Motor neuron (in vitro differentiated cells): ENCODE results near the gene PKNOX2. TPM values are rescaled to one million over a fixed set of nuclear protein-coding genes. Genes with fewer than 3 reads are reported as not detected.
A peak's percentile ranks its signal among the peaks of the same experiment; 100 is the strongest.

Source experiments
- ATAC-seq, 8 experiments: fragments of 200-7000 bp; cut with Tn5 transposase; replicated peaks in 6 of 8; 2 replicates each; pipeline ENCODE4 v1.8.0; 2021; ENCODE audit warnings: mild to moderate bottlenecking in 8 of 8, moderate library complexity in 8 of 8
- H3K27ac ChIP-seq, 2 donors: fragments of 250-450 bp; sonication (Bioruptor Pico); 2 replicates each; pipeline ENCODE4 v1.9.0; 2021; ENCODE audit warnings: antibody characterized with exemption in 2 of 2, mild to moderate bottlenecking in 2 of 2, moderate library complexity in 1 of 2
- H3K4me1 ChIP-seq, 2 donors: fragments of 250-450 bp; sonication (Bioruptor Pico); replicated peaks in 1 of 2; 2 replicates each; pipeline ENCODE4 v1.6.1; 2021; ENCODE audit warnings: antibody characterized with exemption in 2 of 2, mild to moderate bottlenecking in 2 of 2, moderate library complexity in 1 of 2
- H3K4me3 ChIP-seq, 5 donors: fragments of 250-450 bp; sonication (Bioruptor Pico); 2 replicates each; pipeline ENCODE4 v1.9.0; 2021; ENCODE audit warnings: antibody characterized with exemption in 5 of 5, mild to moderate bottlenecking in 5 of 5, moderate library complexity in 4 of 5
- WGBS, 10 experiments: fragments of 450-650 bp; shearing (Covaris generic); methylation state at CpG; one replicate each; pipeline ENCODE4 v1.0.0; 2022; 5-methylcytosine and 5-hydroxymethylcytosine counted together
- in situ Hi-C, 9 experiments: fragments of 400-800 bp; cut with MboI; loops; one replicate each; pipeline ENCODE4 v1.15.0; 2021; ENCODE audit warnings: low sequenced_read_pairs in 9 of 9, low pct_unique_long_range_greater_than_20kb in 2 of 9; ENCODE audit not compliant: unreplicated experiment in 9 of 9
- total RNA-seq, 8 experiments: library from RNA; unstranded; fragments of 300-600 nt; gene quantifications; 2 replicates each; pipeline versions ENCODE4 v1.2.3 to v1.2.4, GENCODE V29; 2022

PKNOX2 gene
- total RNA-seq, 8 experiments from 2014 or later = 0.25 to 18.0 (median 9.1) TPM

DNA sequence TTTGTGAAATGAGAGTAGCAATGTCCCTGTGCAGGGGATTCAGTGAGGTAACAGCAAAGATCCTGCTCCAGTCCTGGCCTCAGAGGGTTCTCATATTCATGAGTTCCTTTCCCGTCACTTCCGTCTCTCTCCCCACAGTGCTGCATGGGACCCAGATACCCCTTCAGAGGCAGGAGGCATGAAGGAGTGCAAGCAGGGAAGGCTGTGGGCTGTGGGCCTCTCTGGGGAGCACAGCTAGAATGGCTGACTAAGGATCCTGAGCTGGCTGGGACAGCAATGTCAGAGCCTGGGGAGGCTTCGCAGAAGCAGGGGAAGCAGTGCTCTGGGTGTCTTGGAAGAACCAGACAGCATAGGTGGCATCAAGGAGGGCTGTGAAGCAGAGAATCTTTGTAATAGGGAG, 13.0 kb downstream of the PKNOX2 start:
- no peak overlapping the region for H3K27ac ChIP-seq
- in situ Hi-C loops = no loop called here
- H3K4me3 ChIP-seq = no peak overlapping the region
- WGBS, 10 experiments = 20 to 100% (median 80%) methylated on average over 1 to 2 of the region's 3 CpGs; no CpG with 5 or more reads in 6 of the 10 experiments
- peaks cover 38 to 42% of the 10 kb centered on the region in 2 donors for H3K4me1 ChIP-seq
- peak in 5 of 8 experiments; percentile 13 to 70 (median 52) for ATAC-seq

DNA sequence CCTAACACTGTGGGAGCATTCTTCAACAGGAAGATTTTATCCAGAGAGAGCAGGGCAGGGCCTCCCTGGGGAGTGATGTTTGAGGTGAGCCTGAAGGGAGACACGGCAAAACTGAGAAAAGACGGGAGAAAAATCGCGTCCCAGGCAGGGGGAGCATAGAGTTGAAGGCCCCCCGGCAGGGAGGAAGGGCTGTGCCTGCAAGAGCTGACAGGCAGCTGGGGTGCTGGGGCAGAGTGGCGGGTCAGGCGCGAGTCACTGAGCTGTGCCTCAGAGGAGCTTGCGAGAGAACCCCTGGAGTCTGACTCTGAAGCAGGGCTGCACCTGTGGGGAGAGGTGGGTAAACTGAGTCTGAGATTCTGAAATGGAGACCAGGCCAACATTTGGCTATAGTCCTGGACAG, 14.8 kb downstream of the PKNOX2 start:
- peak overlapping the region in 1 of 2 donors; percentile 21 for H3K27ac ChIP-seq
- in situ Hi-C loops = no loop called here
- 32 to 100% (median 52%) methylated on average over 1 to 9 of the region's 9 CpGs; no CpG with 5 or more reads in 3 of the 10 experiments for WGBS, 10 experiments
- peaks cover 38 to 42% of the 10 kb centered on the region in 2 donors for H3K4me1 ChIP-seq
- H3K4me3 ChIP-seq = no peak overlapping the region
- ATAC-seq = peak in 5 of 8 experiments; percentile 9 to 66 (median 52)

DNA sequence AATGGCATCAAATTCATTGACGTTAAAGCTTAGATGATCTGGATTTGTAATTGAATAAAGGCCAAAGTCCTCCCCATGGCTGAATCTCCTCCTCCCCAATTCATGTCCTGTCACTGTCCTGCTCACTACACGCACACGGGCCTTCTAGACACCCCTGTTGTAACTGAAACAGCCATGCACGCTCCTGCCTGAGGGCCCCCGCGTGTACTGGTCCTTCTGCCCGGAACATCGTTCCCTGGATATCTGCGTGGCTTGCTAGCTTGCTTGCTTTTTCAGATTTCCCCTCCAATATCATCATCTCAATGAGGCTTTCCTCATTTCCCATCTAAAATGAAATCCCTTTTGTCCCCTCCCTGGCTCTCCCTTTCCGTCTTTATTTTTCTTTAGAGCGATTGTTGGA, 15.3 kb downstream of the PKNOX2 start:
- 20 to 85% (median 67%) methylated on average over 1 to 9 of the region's 11 CpGs; no CpG with 5 or more reads in 2 of the 10 experiments for WGBS, 10 experiments
- Histone ChIP-seq H3K27ac (no peak overlapping the region), H3K4me3 (no peak overlapping the region), H3K4me1 (peaks cover 38 to 42% of the 10 kb centered on the region in 2 donors)
- in situ Hi-C loops = no loop called here
- peak in 2 of 8 experiments; percentile 25 to 31 for ATAC-seq

DNA sequence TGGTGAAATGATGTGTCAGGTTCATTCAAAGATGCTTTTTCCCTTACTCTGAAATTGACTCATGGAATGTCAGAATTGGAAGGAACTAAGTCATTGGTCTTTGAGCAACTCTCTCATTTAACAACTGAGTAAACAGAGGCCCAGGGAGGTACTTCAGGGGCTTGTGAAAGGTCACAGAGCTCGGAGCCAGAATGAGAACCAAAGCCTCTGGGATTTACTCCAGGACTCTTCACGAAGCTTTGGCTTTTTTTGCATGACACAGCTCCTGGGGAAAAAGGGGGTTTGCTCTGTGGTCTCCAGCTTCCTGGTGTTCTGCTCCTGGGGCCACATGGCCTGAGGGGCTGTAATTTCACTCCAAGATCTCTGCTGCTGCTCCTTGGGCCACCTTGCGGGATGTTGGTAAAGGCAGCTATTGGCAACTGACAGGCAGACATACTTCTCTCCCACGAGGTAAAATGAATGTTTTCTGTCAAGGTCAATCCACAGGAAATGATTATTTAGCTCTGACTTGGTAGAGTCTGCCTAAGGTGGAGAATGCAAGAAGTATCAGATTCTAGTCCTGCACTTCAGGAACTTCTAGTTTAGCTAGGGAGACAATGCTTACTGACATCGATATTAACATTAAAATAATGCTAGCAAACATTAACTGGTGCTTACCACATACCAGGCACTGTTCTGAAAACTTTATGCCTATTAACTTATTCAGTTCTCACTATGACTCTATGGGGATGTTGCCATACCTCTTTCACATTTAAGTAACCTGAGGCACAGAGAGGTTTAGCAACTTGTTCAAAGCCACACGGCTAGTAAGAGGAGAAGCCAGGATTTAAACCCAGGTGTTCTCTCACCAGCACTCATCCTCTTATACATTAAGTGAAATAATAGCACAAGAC, 16.1 kb downstream of the PKNOX2 start:
- H3K4me3 ChIP-seq = no peak overlapping the region
- no peak overlapping the region for H3K27ac ChIP-seq
- ATAC-seq = peak in 1 of 8 experiments; percentile 46
- 0 to 79% (median 45%) methylated on average over 1 to 6 of the region's 6 CpGs; no CpG with 5 or more reads in 1 of the 10 experiments for WGBS, 10 experiments
- H3K4me1 ChIP-seq = peaks cover 38 to 42% of the 10 kb centered on the region in 2 donors
- in situ Hi-C loops = no loop called here

DNA sequence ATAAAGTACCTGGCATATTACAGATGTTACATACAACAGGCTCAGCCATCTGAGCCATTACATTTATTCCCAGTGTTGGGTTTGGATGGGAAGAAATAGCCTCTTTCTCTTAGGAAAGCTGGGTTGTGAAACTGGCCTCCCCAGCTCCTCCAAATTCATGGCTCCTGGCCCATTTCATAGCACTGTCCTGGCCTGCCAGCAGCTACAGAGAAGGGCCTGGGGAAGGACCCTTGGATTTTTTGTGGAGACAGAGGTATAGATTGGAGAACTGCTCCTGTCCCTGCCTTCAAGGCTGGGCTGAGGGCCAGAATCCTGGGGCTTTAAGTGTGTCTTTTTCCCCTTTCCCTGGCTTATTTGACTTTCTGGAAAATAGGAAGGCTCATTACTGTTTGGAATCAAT, 18.0 kb downstream of the PKNOX2 start:
- in situ Hi-C loops = no loop called here
- no peak for ATAC-seq
- Histone ChIP-seq H3K4me3 (no peak overlapping the region), H3K27ac (no peak overlapping the region), H3K4me1 (peaks cover 22 to 24% of the 10 kb centered on the region in 2 donors)

DNA sequence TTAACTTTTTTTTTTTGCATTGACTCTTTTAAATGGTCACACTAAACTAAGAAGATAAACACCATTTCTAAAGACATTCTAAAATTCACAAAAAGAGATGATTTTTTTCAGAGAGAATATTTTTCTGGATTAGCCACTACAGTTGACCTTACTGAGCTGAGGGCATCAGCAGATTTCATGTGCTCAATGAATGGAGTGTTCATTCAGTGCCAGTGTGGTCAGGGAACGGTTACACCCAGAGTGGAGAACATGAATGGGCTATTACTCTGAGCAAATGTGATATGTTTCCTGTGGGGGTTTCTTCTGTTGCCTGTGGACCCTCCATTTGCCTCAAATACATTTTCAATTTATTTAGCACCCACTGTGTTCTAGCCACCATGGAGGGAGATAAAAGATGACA, 19.1 kb downstream of the PKNOX2 start:
- 17 to 100% (median 100%) methylated on average over 1 of the region's 1 CpG; no CpG with 5 or more reads in 4 of the 10 experiments for WGBS, 10 experiments
- H3K4me3 ChIP-seq = no peak overlapping the region
- H3K27ac ChIP-seq = no peak overlapping the region
- H3K4me1 ChIP-seq = peaks cover 20 to 22% of the 10 kb centered on the region in 2 donors
- no peak for ATAC-seq
- in situ Hi-C loops = no loop called here

DNA sequence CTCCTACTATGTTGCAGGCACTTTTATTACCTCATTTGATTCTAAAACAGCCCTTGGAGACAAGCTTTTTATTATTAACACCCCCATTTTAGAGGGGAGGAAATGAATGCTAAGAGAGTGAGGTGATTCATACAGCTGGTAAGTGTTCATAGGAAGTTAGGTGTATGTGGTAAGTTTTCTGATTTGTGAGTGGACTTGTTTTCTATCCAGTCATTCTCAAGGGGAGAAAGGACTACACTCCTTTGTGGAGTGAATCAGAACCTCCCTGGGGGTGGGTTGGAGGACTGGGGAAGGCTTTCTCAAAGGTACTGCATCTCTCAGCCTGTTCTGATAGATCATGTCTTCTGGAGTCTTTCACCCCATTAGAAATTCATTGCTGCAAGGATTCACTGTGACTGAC, 23.5 kb downstream of the PKNOX2 start:
- no peak for ATAC-seq
- H3K4me1 ChIP-seq = peaks cover 23 to 30% of the 10 kb centered on the region in 2 donors
- no peak overlapping the region for H3K27ac ChIP-seq
- in situ Hi-C loops = no loop called here
- H3K4me3 ChIP-seq = no peak overlapping the region

DNA sequence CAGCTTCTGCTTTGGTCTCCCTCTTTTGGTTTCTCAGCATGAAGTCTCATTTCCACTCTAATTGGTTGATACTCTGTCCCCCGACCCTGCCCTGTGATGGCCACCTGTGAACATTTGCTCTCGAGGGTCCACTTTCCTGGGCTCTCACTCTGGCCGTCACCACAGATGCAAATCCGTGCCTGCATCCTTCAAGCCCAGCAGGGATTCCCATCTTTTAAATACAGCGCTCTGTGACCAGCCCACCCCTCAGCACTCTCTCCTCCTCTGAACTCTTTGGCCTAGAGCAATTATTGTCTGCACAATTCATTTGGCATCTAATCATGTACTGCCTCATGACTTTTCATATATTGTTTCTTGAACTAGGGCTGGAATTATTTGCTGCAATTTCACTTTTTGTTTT, 26.0 kb downstream of the PKNOX2 start:
- Histone ChIP-seq H3K4me3 (no peak overlapping the region), H3K4me1 (peaks cover 29 to 42% of the 10 kb centered on the region in 2 donors), H3K27ac (no peak overlapping the region)
- in situ Hi-C loops = no loop called here
- WGBS, 10 experiments = 22 to 80% (median 42%) methylated on average over 1 to 3 of the region's 5 CpGs; no CpG with 5 or more reads in 2 of the 10 experiments
- peak in 4 of 8 experiments; percentile 53 to 63 (median 62) for ATAC-seq

DNA sequence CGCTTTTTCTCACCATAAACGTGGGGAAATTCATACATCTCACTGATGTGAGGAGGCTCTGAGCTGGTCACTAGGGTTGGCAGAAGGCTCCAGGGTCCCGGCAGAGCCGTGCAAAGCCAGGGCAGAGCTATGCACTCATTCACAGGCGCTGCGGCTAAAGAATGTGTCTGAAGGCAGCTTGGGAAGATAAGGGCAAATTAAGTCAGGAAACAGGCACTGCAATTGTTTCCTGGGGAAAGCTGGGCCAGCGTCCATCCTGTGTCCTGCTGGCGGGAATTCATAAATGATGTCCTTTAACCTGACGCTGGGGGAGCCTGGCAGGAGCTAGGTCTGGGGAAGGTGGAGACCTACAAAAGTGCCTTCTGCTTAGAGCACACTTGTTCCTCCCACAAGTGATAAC, 27.6 kb downstream of the PKNOX2 start:
- peak in 5 of 8 experiments; percentile 34 to 72 (median 38) for ATAC-seq
- in situ Hi-C loops = no loop called here
- Histone ChIP-seq H3K4me3 (no peak overlapping the region), H3K4me1 (peaks cover 29 to 47% of the 10 kb centered on the region in 2 donors), H3K27ac (peak overlapping the region in 1 of 2 donors; percentile 56)
- 0 to 100% (median 49%) methylated on average over 1 to 5 of the region's 9 CpGs; no CpG with 5 or more reads in 5 of the 10 experiments for WGBS, 10 experiments

DNA sequence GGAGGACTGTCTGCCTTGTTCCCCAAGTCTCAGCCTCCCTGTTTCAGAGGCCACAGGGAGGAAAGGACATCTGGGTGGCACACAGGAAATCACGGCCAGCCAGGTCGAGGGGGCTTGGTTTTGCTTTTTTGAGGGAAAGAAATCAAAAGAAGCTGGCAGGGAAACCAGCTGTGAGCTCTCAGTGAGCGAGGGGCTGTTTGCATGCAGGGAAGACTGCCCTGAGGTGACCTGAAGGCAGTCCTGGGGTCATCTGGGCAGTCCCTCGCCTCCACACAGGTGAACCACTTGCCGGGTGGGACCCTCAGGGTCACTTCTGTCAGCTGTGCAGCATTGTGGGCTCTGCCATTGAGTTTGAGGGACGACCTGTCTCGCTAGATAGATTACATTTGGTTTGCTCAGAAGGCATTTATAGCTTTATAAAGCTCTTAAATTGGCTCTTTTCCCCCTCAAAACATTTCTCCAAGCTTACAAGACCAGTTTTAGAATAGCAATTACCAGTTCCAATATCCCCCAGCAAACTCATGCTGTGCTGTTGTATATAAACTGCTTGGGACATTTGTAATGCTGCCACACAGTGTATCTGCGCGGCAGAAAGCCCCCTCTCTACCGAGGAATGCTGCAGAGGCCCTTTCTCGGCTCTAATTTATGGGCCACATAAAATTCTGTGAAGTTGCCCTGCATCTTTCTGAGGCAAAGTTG, 28.3 kb downstream of the PKNOX2 start:
- no peak overlapping the region for H3K4me3 ChIP-seq
- peaks cover 32 to 53% of the 10 kb centered on the region in 2 donors for H3K4me1 ChIP-seq
- peak overlapping the region; percentile 19 to 56 for H3K27ac ChIP-seq
- in situ Hi-C loops = no loop called here
- 17 to 83% (median 31%) methylated on average over 1 to 7 of the region's 11 CpGs; no CpG with 5 or more reads in 1 of the 10 experiments for WGBS, 10 experiments
- peak in 5 of 8 experiments; percentile 59 to 78 (median 67) for ATAC-seq

DNA sequence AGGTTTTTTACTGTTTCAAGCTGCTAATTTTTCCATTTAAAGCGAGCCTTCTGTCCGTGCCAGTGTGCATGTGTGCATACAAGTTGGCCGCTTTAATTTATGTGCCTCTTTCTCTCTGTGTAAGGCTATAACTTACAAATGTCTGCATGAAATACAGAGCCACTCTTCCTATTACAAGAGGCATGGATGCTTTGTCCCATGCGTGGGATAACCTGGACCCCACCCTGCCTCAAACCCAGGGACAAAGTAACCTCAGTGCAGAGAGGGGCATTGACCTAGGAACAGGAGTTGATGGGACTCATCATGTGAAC, 28.8 kb downstream of the PKNOX2 start:
- no peak overlapping the region for H3K27ac ChIP-seq
- in situ Hi-C loops = no loop called here
- 17 to 100% (median 52%) methylated on average over 1 to 4 of the region's 4 CpGs; no CpG with 5 or more reads in 2 of the 10 experiments for WGBS, 10 experiments
- peaks cover 32 to 53% of the 10 kb centered on the region in 2 donors for H3K4me1 ChIP-seq
- peak in 5 of 8 experiments; percentile 40 to 68 (median 48) for ATAC-seq
- H3K4me3 ChIP-seq = no peak overlapping the region

DNA sequence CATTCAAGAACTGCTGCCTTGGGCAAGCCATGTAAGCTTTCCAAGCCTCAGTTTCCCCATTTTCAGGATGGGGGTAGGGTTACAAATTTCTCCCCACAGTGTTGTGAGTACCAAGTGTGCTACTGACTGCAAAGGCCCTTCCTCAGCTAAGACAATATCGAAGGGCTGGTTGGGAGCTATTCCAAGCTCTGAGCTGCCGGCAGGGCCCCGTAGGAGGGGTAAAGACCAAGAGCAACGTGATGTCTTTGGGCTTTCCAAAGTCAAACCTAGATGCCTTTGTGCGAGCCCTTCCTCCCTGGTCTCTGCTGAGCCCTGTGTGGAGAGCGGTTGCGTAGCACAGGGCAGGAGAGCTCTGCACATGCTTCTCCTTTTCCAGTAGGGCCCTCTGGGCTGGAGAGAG, 29.3 kb downstream of the PKNOX2 start:
- peaks cover 32 to 53% of the 10 kb centered on the region in 2 donors for H3K4me1 ChIP-seq
- WGBS, 10 experiments = 43 to 90% (median 78%) methylated on average over 2 to 6 of the region's 7 CpGs; no CpG with 5 or more reads in 5 of the 10 experiments
- H3K4me3 ChIP-seq = no peak overlapping the region
- no peak overlapping the region for H3K27ac ChIP-seq
- in situ Hi-C loops = no loop called here
- no peak for ATAC-seq

DNA sequence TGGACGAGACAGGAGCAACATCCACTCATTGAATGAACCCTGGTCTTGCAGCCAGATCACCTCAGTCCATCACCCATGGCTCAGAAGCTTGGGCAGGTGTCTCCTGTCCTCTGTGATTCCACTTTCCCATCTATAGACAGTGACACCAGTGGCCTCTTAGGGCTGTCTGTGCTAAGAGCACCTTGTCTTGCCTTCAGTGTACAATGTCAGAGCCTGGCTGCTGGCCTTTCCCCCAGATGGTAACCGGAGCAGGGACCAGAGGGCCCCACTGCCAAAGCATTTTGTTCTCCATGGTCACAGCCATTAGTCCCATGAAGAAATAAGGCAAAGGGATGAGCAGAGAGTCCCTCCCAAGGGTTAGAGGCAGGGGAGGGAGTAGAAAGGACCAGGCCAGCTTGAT, 35.4 kb downstream of the PKNOX2 start:
- Histone ChIP-seq H3K27ac (no peak overlapping the region), H3K4me1 (peaks cover 32 to 46% of the 10 kb centered on the region in 2 donors), H3K4me3 (no peak overlapping the region)
- 0 to 100% (median 83%) methylated on average over 1 to 2 of the region's 2 CpGs; no CpG with 5 or more reads in 4 of the 10 experiments for WGBS, 10 experiments
- no peak for ATAC-seq
- in situ Hi-C loops = no loop called here
